Lung (tissue), 12 donors: Measurements from ENCODE around the gene DNER. TPM values are rescaled to one million over a fixed set of nuclear protein-coding genes. Genes with fewer than 3 reads are reported as not detected.

Source experiments
- ATAC-seq: fragments of 200-7000 bp; cut with Tn5 transposase; one replicate; pipeline ENCODE4 v1.9.1; 2020; ENCODE audit warnings: moderate number of reproducible peaks; ENCODE audit not compliant: insufficient read depth, low FRiP score
- DNase-seq, 3 donors: peaks; one replicate each; pipeline ENCODE4 v3.0.0-alpha.2; 2013 to 2017
- H3K27ac ChIP-seq, 2 donors: one replicate each; pipeline ENCODE4 v1.5.1; 2013; ENCODE audit warnings: mild to moderate bottlenecking in 2 of 2, moderate library complexity in 2 of 2, control low read depth in 1 of 2, inconsistent platforms in 1 of 2, low read depth in 1 of 2, low read length in 1 of 2
- H3K27me3 ChIP-seq, 3 donors: one replicate each; pipeline ENCODE4 v1.5.1; 2013; ENCODE audit warnings: low read length in 2 of 3; ENCODE audit not compliant: control insufficient read depth in 3 of 3, insufficient read depth in 3 of 3
- H3K36me3 ChIP-seq, 4 donors: one replicate each; pipeline ENCODE4 v1.5.1; 2013; ENCODE audit warnings: low read length in 4 of 4, mild to moderate bottlenecking in 1 of 4, moderate library complexity in 1 of 4; ENCODE audit not compliant: control insufficient read depth in 4 of 4, insufficient read depth in 4 of 4
- H3K4me1 ChIP-seq, 5 donors: one replicate each; pipeline ENCODE4 v1.5.1; 2013; ENCODE audit warnings: low read length in 5 of 5, mild to moderate bottlenecking in 2 of 5, moderate library complexity in 1 of 5; ENCODE audit not compliant: control insufficient read depth in 5 of 5, insufficient read depth in 5 of 5
- H3K4me3 ChIP-seq: one replicate; pipeline ENCODE4 v1.5.1; 2013; ENCODE audit warnings: mild to moderate bottlenecking, control low read depth, moderate library complexity
- H3K9ac ChIP-seq, 2 donors: one replicate each; pipeline ENCODE4 v1.5.1; 2013; ENCODE audit warnings: low read length in 2 of 2, control low read depth in 1 of 2; ENCODE audit not compliant: insufficient read depth in 1 of 2
- H3K9me3 ChIP-seq, 4 donors: one replicate each; pipeline ENCODE4 v1.5.1; 2013; ENCODE audit warnings: low read length in 3 of 4, mild to moderate bottlenecking in 1 of 4, moderate library complexity in 1 of 4; ENCODE audit not compliant: control insufficient read depth in 4 of 4, insufficient read depth in 3 of 4
- WGBS, 2 donors: extraction: QIAGEN DNeasy Blood & Tissue Kit; methylation state at CpG; one replicate each; pipeline ENCODE4 v1.1.7; 2013; 5-methylcytosine and 5-hydroxymethylcytosine counted together
- polyA plus RNA-seq, 2 donors: library from polyadenylated mRNA; stranded (reverse); fragments of 200-250 nt; gene quantifications; one replicate each; pipeline ENCODE4 v1.2.1, GENCODE V29; 2013
- total RNA-seq, 2 donors: library from RNA; depleted of rRNA in 1 of 2; stranded (reverse); fragments of >200 nt in 1 of 2; gene quantifications; one replicate each; pipeline ENCODE4 v1.2.1, GENCODE V29; 2014 to 2021
- TF ChIP-seq, protein P1 (sequence below): IDR thresholded peaks from 2 replicates; pipeline ENCODE4 v1.5.1; 2012; ENCODE audit warnings: mild to moderate bottlenecking; ENCODE audit errors: control extremely low read depth, extremely low read depth
- donor health status: control.
- donor health status: control.
- donor health status: Bipolar disorder and iron deficiency.
- donor health status: healthy.
- donor health status: DM: yes; HTN: yes; CAD: no.

The DNER gene
- total and polyA plus RNA-seq, 4 donors = 0.63 to 5.8 (median 3.3) TPM

- TF ChIP-seq, protein P1, sequence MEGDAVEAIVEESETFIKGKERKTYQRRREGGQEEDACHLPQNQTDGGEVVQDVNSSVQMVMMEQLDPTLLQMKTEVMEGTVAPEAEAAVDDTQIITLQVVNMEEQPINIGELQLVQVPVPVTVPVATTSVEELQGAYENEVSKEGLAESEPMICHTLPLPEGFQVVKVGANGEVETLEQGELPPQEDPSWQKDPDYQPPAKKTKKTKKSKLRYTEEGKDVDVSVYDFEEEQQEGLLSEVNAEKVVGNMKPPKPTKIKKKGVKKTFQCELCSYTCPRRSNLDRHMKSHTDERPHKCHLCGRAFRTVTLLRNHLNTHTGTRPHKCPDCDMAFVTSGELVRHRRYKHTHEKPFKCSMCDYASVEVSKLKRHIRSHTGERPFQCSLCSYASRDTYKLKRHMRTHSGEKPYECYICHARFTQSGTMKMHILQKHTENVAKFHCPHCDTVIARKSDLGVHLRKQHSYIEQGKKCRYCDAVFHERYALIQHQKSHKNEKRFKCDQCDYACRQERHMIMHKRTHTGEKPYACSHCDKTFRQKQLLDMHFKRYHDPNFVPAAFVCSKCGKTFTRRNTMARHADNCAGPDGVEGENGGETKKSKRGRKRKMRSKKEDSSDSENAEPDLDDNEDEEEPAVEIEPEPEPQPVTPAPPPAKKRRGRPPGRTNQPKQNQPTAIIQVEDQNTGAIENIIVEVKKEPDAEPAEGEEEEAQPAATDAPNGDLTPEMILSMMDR = no peak
- H3K36me3 ChIP-seq = no peaks in the 10 kb centered on the region
- H3K4me1 ChIP-seq = no peaks in the 10 kb centered on the region
- H3K9me3 ChIP-seq = peaks cover 0 to 2% (median 0%) of the 10 kb centered on the region in 4 donors
- WGBS, 2 donors = 91 to 92% methylated on average over 6 of the region's 6 CpGs
- no peak overlapping the region for H3K27ac ChIP-seq
- no peak overlapping the region for H3K4me3 ChIP-seq
- DNase-seq (no peak), ATAC-seq (no peak)
- H3K27me3 ChIP-seq = no peaks in the 10 kb centered on the region
- no peak overlapping the region for H3K9ac ChIP-seq
These were observed 258.3 kb downstream of the DNER start for GRCh38 chr2:229456091-229456490.

GRCh38 chr2:229454934-229455631 lies 259.3 kb downstream of the DNER start:
- H3K4me3 ChIP-seq = no peak overlapping the region
- no peaks in the 10 kb centered on the region for H3K27me3 ChIP-seq
- no peak overlapping the region for H3K27ac ChIP-seq
- TF ChIP-seq, protein P1 = no peak
- ATAC-seq = no peak
- 64 to 68% methylated on average over 7 of the region's 7 CpGs for WGBS, 2 donors
- DNase-seq = no peak
- no peaks in the 10 kb centered on the region for H3K4me1 ChIP-seq
- no peak overlapping the region for H3K9ac ChIP-seq
- no peaks in the 10 kb centered on the region for H3K36me3 ChIP-seq
- peaks cover 0 to 3% (median 0%) of the 10 kb centered on the region in 4 donors for H3K9me3 ChIP-seq

DNA sequence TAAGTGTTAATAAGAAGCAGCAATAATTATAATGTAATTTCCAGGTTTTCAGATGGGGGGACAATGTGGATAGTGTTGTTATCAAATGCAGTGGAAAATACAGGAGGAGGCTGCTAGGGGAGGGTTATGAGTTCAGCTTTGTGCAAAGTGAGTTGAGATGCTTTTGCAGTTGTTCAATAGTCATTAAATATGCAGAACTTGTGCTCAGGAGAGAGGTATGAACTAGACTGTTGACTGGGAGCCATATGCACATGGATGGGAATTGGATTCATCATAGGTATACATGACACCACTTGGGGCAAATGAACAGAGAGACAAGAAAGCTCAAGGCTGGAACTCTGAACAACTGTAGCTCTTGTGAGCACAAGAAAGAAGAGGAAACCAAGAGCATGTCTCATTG lies 261.1 kb downstream of the DNER start:
- H3K4me1 ChIP-seq = no peaks in the 10 kb centered on the region
- H3K9ac ChIP-seq = no peak overlapping the region

More for the DNA sequence above, 261.1 kb downstream of the DNER start:
- Histone ChIP-seq H3K36me3 (no peaks in the 10 kb centered on the region), H3K27me3 (no peaks in the 10 kb centered on the region), H3K9me3 (peaks cover 0 to 3% (median 0%) of the 10 kb centered on the region in 4 donors), H3K4me3 (no peak overlapping the region), H3K27ac (no peak overlapping the region)
- ATAC-seq (no peak), DNase-seq (no peak)
- TF ChIP-seq, protein P1 = no peak
